HL-60 (cell line): ENCODE data around the gene CNTNAP5.

Source experiments
- DNase-seq, 2 experiments: peaks; one replicate each; pipeline ENCODE4 v3.0.0-alpha.2; 2010 to 2020; ENCODE audit warnings: low read depth in 1 of 2, low spot score in 1 of 2
- H3K27ac ChIP-seq: fragments of 250-450 bp; sonication (Bioruptor Pico); replicated peaks from 2 replicates; pipeline ENCODE4 v1.5.1; 2020; ENCODE audit warnings: mild to moderate bottlenecking, moderate library complexity
- H3K27me3 ChIP-seq: fragments of 250-450 bp; sonication (Bioruptor Pico); 2 replicates; pipeline ENCODE4 v1.5.1; 2021; ENCODE audit warnings: mild to moderate bottlenecking, moderate library complexity; ENCODE audit not compliant: insufficient read depth, poor library complexity, severe bottlenecking
- H3K4me3 ChIP-seq: replicated peaks from 2 replicates; pipeline ENCODE4 v1.5.1; 2011; ENCODE audit warnings: mild to moderate bottlenecking, control low read depth, low read length; ENCODE audit not compliant: insufficient read depth
- GABPA ChIP-seq: IDR thresholded peaks from 2 replicates; pipeline ENCODE4 v1.6.1; 2012; ENCODE audit warnings: low read depth
- POLR2AphosphoS5 ChIP-seq: IDR thresholded peaks from 2 replicates; pipeline ENCODE4 v1.6.1; 2012; ENCODE audit warnings: low read depth
- SPI1 ChIP-seq: IDR thresholded peaks from 2 replicates; pipeline ENCODE4 v1.6.1; 2012; ENCODE audit warnings: low read depth, mild to moderate bottlenecking, borderline replicate concordance
- TF ChIP-seq, protein P1 (sequence below): IDR thresholded peaks from 2 replicates; pipeline ENCODE4 v1.6.1; 2012; ENCODE audit warnings: low read depth; ENCODE audit not compliant: insufficient replicate concordance
- TF ChIP-seq, protein P2 (sequence below): IDR thresholded peaks from one replicate; pipeline ENCODE4 v1.5.1; 2011; ENCODE audit warnings: low read length, control low read depth, inconsistent platforms; ENCODE audit not compliant: insufficient read depth

Gene CNTNAP5

DNA sequence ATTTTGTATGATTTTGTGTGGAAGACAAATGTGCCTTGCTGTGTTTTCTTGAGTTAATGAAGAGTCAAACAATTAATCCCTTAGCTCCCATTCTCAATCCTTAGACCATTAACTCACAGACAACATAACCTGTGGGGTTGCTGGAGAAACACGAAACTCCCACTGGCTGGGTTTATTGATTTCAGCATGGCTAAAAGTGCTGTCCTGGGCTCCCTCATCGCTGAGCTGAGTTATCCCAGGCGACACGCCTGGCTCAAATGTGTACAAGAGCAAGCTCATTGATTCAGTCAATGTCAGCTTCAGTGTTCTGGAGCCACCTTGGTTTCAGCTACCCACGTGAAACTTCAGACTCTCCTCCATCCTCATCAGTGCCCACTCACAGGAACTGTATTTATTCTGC, 896.1 kb downstream of the CNTNAP5 start:
- H3K27me3 ChIP-seq, result no peaks in the 10 kb centered on the region
- H3K27ac ChIP-seq, result no peak overlapping the region
- H3K4me3 ChIP-seq, result no peak overlapping the region
- no peak for DNase-seq
- TF ChIP-seq GABPA (no peak), SPI1 (no peak), POLR2AphosphoS5 (no peak)
- TF ChIP-seq, protein P1, sequence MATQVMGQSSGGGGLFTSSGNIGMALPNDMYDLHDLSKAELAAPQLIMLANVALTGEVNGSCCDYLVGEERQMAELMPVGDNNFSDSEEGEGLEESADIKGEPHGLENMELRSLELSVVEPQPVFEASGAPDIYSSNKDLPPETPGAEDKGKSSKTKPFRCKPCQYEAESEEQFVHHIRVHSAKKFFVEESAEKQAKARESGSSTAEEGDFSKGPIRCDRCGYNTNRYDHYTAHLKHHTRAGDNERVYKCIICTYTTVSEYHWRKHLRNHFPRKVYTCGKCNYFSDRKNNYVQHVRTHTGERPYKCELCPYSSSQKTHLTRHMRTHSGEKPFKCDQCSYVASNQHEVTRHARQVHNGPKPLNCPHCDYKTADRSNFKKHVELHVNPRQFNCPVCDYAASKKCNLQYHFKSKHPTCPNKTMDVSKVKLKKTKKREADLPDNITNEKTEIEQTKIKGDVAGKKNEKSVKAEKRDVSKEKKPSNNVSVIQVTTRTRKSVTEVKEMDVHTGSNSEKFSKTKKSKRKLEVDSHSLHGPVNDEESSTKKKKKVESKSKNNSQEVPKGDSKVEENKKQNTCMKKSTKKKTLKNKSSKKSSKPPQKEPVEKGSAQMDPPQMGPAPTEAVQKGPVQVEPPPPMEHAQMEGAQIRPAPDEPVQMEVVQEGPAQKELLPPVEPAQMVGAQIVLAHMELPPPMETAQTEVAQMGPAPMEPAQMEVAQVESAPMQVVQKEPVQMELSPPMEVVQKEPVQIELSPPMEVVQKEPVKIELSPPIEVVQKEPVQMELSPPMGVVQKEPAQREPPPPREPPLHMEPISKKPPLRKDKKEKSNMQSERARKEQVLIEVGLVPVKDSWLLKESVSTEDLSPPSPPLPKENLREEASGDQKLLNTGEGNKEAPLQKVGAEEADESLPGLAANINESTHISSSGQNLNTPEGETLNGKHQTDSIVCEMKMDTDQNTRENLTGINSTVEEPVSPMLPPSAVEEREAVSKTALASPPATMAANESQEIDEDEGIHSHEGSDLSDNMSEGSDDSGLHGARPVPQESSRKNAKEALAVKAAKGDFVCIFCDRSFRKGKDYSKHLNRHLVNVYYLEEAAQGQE, result no peak
- TF ChIP-seq, protein P2, sequence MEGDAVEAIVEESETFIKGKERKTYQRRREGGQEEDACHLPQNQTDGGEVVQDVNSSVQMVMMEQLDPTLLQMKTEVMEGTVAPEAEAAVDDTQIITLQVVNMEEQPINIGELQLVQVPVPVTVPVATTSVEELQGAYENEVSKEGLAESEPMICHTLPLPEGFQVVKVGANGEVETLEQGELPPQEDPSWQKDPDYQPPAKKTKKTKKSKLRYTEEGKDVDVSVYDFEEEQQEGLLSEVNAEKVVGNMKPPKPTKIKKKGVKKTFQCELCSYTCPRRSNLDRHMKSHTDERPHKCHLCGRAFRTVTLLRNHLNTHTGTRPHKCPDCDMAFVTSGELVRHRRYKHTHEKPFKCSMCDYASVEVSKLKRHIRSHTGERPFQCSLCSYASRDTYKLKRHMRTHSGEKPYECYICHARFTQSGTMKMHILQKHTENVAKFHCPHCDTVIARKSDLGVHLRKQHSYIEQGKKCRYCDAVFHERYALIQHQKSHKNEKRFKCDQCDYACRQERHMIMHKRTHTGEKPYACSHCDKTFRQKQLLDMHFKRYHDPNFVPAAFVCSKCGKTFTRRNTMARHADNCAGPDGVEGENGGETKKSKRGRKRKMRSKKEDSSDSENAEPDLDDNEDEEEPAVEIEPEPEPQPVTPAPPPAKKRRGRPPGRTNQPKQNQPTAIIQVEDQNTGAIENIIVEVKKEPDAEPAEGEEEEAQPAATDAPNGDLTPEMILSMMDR, result no peak

DNA sequence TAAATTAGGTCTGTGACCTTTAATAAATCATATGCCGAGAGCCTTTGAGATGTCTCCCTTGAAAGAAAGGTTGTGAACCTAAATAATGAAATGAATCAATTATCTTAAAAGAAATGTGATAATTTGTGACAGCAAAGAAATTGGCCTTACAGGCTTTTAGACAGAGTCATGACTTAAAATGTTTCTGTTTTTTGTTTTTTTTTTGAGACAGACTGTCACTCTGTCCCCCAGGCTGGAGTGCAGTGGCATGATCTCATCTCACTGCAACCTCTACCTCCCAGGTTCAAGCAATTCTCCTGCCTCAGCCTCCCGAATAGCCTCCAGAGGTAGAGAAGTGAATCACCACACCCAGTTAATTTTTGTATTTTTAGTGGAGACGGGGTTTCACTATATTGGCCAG, 898.0 kb downstream of the CNTNAP5 start:
- no peak for TF ChIP-seq GABPA
- TF ChIP-seq POLR2AphosphoS5, result no peak
- no peak overlapping the region for H3K27ac ChIP-seq
- H3K4me3 ChIP-seq, result no peak overlapping the region
- DNase-seq, result no peak
- H3K27me3 ChIP-seq, result no peaks in the 10 kb centered on the region

DNA sequence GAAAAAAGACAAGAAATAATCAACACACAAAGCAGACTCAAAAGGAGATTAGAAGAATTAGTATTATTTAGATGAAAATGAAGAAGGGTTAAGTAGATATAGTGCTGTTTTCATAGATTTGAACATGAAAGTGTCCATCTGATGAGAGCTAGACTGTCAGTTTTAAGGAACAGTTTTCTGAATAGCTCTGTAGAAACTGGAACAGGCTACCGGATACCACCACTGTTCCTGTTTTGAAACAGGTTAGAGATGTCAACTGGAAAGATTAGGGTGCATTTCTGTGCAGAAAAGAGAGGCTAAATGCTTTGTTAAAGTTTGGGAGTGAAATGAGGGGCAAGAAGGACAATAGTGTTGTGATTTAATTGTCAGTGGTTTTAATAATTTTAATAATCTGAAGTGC, 908.8 kb downstream of the CNTNAP5 start:
- DNase-seq, result no peak
- Histone ChIP-seq H3K27me3 (no peaks in the 10 kb centered on the region), H3K27ac (no peak overlapping the region), H3K4me3 (no peak overlapping the region)
- TF ChIP-seq POLR2AphosphoS5 (no peak), GABPA (no peak), SPI1 (no peak)

DNA sequence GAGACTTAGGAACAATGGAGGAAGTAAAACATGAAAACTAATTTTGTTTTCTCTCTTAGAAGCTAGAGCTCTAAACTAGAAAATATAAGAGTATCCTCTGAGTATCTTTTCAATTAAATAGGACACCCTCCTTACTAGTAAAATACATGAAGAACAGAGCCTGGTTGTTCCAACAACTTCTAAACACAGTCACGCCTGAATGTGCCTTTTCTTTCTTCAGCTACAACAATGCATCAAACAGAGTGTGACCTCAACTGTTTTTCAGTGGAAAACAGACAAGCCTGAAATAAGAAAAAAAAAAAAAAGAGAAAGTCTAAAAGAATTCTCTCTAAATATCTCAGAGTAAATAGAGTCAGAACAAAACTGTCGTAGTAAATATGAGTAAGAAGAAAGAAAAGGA, 928.8 kb downstream of the CNTNAP5 start:
- H3K27ac ChIP-seq, result no peak overlapping the region
- no peaks in the 10 kb centered on the region for H3K27me3 ChIP-seq
- no peak overlapping the region for H3K4me3 ChIP-seq
- TF ChIP-seq SPI1, result no peak
- no peak for TF ChIP-seq GABPA
- TF ChIP-seq POLR2AphosphoS5, result no peak
- TF ChIP-seq, protein P2, result no peak
- TF ChIP-seq, protein P1, result no peak
- DNase-seq, result no peak

DNA sequence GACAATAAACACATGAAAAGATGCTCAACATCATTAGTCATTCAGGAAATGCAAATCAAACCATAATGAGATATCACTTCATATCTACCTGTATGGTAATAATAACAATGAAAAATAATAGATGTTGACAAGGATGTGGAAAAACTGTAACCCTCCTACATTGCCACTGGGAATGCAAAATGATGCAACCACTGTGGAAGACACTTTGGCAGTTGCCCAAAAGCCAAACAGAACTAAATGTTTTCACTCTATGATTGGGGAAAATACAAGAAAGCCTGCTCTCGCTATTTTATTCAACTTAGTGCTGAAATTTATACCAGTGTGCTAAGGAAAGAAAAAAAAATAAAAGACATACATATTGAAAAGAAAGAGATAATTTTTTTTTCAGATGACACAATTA, 934.5 kb downstream of the CNTNAP5 start:
- no peak overlapping the region for H3K4me3 ChIP-seq
- DNase-seq, result no peak
- H3K27me3 ChIP-seq, result no peaks in the 10 kb centered on the region
- TF ChIP-seq GABPA (no peak), POLR2AphosphoS5 (no peak), SPI1 (no peak)
- TF ChIP-seq, protein P1, result no peak
- TF ChIP-seq, protein P2, result no peak
- H3K27ac ChIP-seq, result no peak overlapping the region
